ENCODE measurements around the gene DTX3. TPM values are rescaled to one million over a fixed set of nuclear protein-coding genes. Genes with fewer than 3 reads are reported as not detected.

Gene DTX3
- total and polyA plus RNA-seq, 2 experiments from 2014 or later: 22.8 to 46.6 TPM

DNA sequence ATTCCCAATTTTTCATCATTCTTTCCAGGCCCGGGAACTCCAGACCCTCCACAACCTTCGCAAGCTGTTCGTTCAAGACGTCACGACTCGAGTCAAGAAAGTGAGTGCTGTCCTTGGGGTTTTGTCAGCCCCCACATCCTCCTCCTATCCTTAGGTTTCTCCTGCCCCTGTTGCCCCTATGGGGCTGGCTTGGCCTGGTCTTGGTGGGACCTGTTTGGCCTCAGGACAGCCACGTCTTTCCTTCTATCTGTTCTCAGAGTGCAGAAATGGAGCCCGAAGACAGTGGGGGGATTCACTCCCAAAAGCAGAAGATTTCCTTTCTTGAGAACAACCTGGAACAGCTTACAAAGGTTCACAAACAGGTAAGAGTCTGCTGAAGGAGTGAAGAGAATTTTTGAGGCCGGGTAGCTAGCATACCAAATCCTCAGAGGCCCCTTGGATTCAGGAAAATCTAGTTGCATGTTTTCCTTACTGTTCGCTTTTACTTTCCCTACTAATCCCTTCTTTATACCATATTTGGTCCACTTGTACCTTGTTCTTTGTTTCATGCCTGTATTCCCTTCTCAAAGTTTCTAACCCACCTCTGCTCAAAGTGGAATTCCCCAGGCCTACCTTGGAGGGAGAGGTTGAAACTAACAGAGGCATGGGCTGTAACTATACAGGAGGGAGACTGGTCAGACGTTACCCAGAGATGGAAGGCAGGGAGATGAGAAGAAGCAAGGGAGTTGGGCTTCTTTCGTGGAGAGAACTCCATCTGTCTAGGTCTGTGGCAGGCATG, 26.5 kb upstream of the DTX3 start (continued):
- TF ChIP-seq, protein P1, sequence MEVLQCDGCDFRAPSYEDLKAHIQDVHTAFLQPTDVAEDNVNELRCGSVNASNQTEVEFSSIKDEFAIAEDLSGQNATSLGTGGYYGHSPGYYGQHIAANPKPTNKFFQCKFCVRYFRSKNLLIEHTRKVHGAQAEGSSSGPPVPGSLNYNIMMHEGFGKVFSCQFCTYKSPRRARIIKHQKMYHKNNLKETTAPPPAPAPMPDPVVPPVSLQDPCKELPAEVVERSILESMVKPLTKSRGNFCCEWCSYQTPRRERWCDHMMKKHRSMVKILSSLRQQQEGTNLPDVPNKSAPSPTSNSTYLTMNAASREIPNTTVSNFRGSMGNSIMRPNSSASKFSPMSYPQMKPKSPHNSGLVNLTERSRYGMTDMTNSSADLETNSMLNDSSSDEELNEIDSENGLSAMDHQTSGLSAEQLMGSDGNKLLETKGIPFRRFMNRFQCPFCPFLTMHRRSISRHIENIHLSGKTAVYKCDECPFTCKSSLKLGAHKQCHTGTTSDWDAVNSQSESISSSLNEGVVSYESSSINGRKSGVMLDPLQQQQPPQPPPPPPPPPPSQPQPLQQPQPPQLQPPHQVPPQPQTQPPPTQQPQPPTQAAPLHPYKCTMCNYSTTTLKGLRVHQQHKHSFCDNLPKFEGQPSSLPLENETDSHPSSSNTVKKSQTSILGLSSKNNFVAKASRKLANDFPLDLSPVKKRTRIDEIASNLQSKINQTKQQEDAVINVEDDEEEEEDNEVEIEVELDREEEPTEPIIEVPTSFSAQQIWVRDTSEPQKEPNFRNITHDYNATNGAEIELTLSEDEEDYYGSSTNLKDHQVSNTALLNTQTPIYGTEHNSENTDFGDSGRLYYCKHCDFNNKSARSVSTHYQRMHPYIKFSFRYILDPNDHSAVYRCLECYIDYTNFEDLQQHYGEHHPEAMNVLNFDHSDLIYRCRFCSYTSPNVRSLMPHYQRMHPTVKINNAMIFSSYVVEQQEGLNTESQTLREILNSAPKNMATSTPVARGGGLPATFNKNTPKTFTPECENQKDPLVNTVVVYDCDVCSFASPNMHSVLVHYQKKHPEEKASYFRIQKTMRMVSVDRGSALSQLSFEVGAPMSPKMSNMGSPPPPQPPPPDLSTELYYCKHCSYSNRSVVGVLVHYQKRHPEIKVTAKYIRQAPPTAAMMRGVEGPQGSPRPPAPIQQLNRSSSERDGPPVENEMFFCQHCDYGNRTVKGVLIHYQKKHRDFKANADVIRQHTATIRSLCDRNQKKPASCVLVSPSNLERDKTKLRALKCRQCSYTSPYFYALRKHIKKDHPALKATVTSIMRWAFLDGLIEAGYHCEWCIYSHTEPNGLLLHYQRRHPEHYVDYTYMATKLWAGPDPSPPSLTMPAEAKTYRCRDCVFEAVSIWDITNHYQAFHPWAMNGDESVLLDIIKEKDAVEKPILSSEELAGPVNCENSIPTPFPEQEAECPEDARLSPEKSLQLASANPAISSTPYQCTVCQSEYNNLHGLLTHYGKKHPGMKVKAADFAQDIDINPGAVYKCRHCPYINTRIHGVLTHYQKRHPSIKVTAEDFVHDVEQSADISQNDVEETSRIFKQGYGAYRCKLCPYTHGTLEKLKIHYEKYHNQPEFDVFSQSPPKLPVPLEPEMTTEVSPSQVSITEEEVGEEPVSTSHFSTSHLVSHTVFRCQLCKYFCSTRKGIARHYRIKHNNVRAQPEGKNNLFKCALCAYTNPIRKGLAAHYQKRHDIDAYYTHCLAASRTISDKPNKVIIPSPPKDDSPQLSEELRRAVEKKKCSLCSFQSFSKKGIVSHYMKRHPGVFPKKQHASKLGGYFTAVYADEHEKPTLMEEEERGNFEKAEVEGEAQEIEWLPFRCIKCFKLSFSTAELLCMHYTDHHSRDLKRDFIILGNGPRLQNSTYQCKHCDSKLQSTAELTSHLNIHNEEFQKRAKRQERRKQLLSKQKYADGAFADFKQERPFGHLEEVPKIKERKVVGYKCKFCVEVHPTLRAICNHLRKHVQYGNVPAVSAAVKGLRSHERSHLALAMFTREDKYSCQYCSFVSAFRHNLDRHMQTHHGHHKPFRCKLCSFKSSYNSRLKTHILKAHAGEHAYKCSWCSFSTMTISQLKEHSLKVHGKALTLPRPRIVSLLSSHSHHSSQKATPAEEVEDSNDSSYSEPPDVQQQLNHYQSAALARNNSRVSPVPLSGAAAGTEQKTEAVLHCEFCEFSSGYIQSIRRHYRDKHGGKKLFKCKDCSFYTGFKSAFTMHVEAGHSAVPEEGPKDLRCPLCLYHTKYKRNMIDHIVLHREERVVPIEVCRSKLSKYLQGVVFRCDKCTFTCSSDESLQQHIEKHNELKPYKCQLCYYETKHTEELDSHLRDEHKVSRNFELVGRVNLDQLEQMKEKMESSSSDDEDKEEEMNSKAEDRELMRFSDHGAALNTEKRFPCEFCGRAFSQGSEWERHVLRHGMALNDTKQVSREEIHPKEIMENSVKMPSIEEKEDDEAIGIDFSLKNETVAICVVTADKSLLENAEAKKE (CRISPR knock-in tag; IDR thresholded peaks at IDR 0.05): no peak
- TF ChIP-seq STAT1 (IDR thresholded peaks at IDR 0.05; ENCODE audit: unreplicated experiment): no peak
- no peak for TF ChIP-seq NANOG (IDR thresholded peaks at IDR 0.05; ENCODE audit: borderline replicate concordance)
- TF ChIP-seq, protein P2, sequence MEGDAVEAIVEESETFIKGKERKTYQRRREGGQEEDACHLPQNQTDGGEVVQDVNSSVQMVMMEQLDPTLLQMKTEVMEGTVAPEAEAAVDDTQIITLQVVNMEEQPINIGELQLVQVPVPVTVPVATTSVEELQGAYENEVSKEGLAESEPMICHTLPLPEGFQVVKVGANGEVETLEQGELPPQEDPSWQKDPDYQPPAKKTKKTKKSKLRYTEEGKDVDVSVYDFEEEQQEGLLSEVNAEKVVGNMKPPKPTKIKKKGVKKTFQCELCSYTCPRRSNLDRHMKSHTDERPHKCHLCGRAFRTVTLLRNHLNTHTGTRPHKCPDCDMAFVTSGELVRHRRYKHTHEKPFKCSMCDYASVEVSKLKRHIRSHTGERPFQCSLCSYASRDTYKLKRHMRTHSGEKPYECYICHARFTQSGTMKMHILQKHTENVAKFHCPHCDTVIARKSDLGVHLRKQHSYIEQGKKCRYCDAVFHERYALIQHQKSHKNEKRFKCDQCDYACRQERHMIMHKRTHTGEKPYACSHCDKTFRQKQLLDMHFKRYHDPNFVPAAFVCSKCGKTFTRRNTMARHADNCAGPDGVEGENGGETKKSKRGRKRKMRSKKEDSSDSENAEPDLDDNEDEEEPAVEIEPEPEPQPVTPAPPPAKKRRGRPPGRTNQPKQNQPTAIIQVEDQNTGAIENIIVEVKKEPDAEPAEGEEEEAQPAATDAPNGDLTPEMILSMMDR (conservative IDR thresholded peaks at IDR 0.05; ENCODE audit: low read depth in 2 of 2): no peak

DNA sequence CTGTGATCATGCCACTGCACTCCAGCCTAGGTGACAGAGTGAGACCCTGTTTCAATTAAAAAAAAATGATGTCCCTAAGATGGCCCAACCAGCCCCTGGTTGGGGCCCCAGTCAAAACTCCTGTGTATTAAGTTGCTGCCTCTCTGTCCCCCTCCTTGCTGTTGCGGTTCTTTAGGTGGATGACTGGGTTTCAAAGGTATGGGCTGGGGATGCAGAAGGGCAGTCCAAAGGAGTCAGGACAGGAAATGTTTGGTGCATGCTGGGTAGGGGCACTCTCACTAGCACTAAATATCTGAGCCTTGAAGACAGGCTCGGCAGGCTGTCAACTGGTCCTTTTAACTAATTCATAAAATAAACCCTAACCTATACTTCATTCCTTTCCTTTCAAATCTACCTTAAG, 25.6 kb upstream of the DTX3 start:
- peaks cover 4% of the 10 kb centered on the region; the same call in 2 of the 3 replicates for H3K4me1 Mint-ChIP-seq
- Histone ChIP-seq H3K4me1 (ENCODE audit: insufficient read depth) (no peaks in the 10 kb centered on the region), H3K27ac (ENCODE audit: low read depth) (no peak overlapping the region), H3K9me2 (ENCODE audit: insufficient read depth) (no peaks in the 10 kb centered on the region), H4K20me1 (replicated peaks; ENCODE audit: insufficient read depth) (peaks cover 10% of the 10 kb centered on the region), H3K4me3 (no peak overlapping the region), H3K36me3 (ENCODE audit: insufficient read depth) (peaks cover 5% of the 10 kb centered on the region), H3F3A (replicated peaks; ENCODE audit: low read depth) (peaks cover 12% of the 10 kb centered on the region; the same call in 1 of the 2 replicates), H3K79me2 (replicated peaks; ENCODE audit: insufficient read depth) (no peaks in the 10 kb centered on the region), H3K27me3 (ENCODE audit: insufficient read depth) (no peaks in the 10 kb centered on the region), H3K4me2 (no peak overlapping the region), H2AFZ (no peak overlapping the region)
- no peak for DNase-seq (ENCODE audit: low spot score)
- no peak overlapping the region for H3K4me3 Mint-ChIP-seq
- peaks cover 4% of the 10 kb centered on the region for H3K27me3 Mint-ChIP-seq (ENCODE audit: insufficient read depth, low read depth, poor library complexity)
- ATAC-seq: no peak
- no peak for TF ChIP-seq ETS1 (IDR thresholded peaks at IDR 0.05)
- TF ChIP-seq, protein P3, sequence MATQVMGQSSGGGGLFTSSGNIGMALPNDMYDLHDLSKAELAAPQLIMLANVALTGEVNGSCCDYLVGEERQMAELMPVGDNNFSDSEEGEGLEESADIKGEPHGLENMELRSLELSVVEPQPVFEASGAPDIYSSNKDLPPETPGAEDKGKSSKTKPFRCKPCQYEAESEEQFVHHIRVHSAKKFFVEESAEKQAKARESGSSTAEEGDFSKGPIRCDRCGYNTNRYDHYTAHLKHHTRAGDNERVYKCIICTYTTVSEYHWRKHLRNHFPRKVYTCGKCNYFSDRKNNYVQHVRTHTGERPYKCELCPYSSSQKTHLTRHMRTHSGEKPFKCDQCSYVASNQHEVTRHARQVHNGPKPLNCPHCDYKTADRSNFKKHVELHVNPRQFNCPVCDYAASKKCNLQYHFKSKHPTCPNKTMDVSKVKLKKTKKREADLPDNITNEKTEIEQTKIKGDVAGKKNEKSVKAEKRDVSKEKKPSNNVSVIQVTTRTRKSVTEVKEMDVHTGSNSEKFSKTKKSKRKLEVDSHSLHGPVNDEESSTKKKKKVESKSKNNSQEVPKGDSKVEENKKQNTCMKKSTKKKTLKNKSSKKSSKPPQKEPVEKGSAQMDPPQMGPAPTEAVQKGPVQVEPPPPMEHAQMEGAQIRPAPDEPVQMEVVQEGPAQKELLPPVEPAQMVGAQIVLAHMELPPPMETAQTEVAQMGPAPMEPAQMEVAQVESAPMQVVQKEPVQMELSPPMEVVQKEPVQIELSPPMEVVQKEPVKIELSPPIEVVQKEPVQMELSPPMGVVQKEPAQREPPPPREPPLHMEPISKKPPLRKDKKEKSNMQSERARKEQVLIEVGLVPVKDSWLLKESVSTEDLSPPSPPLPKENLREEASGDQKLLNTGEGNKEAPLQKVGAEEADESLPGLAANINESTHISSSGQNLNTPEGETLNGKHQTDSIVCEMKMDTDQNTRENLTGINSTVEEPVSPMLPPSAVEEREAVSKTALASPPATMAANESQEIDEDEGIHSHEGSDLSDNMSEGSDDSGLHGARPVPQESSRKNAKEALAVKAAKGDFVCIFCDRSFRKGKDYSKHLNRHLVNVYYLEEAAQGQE (IDR thresholded peaks at IDR 0.05; ENCODE audit: unreplicated experiment): no peak
- no peaks in the 10 kb centered on the region for H3K9me3 Mint-ChIP-seq
- H3K27ac Mint-ChIP-seq: no peak overlapping the region
- H3K36me3 Mint-ChIP-seq (ENCODE audit: low read depth): peaks cover 55% of the 10 kb centered on the region

Measured in GM23338 (cell line).